AG08395 (cell line): ENCODE measurements around the gene GRAMD2B.
A peak's percentile ranks its signal among the peaks of the same experiment; 100 is the strongest.
"Not testable (repeated sequence)": the region's sequence is repeated elsewhere in the genome, so short reads cannot be mapped to it uniquely, and the experiment has no call there.

Experiments
- DNase-seq: peaks from one replicate; pipeline ENCODE4 v3.0.0; 2012; ENCODE audit warnings: mixed read lengths, low spot score

GRAMD2B gene

GRCh38 chr5:126413856-126414255 is 9.4 kb upstream of the GRAMD2B start:
- DNase-seq = no peak

- peak; percentile 70 for DNase-seq
Measured at GRCh38 chr5:126414874-126415502, 8.2 kb upstream of the GRAMD2B start.

- DNase-seq = no peak
Measured at GRCh38 chr5:126415789-126416188, 7.4 kb upstream of the GRAMD2B start.

- no peak for DNase-seq
Measured at GRCh38 chr5:126416266-126416925, 6.8 kb upstream of the GRAMD2B start.

- DNase-seq = no peak
Measured at GRCh38 chr5:126417178-126417577, 6.0 kb upstream of the GRAMD2B start.

- no peak for DNase-seq
Measured at GRCh38 chr5:126419102-126419501, 4.1 kb upstream of the GRAMD2B start.

GRCh38 chr5:126428421-126428820 is 5.2 kb downstream of the GRAMD2B start:
- DNase-seq = no peak

GRCh38 chr5:126430631-126431030 is 7.4 kb downstream of the GRAMD2B start:
- no peak for DNase-seq

- peak; percentile 42 for DNase-seq
Measured at GRCh38 chr5:126433701-126434100, 10.5 kb downstream of the GRAMD2B start.

GRCh38 chr5:126435261-126435660 is 12.1 kb downstream of the GRAMD2B start:
- DNase-seq = no peak

- DNase-seq = no peak
Measured at GRCh38 chr5:126435714-126436113, 12.5 kb downstream of the GRAMD2B start.

- no peak for DNase-seq
Measured at GRCh38 chr5:126437721-126438120, 14.5 kb downstream of the GRAMD2B start.

GRCh38 chr5:126438267-126438666 is 15.1 kb downstream of the GRAMD2B start:
- DNase-seq = no peak

GRCh38 chr5:126438868-126439267 is 15.7 kb downstream of the GRAMD2B start:
- peak; percentile 38 for DNase-seq

GRCh38 chr5:126439724-126440123 is 16.5 kb downstream of the GRAMD2B start:
- not testable (repeated sequence) for DNase-seq

GRCh38 chr5:126441230-126441629 is 18.0 kb downstream of the GRAMD2B start:
- DNase-seq = no peak

GRCh38 chr5:126443374-126443851 is 20.2 kb downstream of the GRAMD2B start:
- DNase-seq = no peak

GRCh38 chr5:126444137-126444536 is 20.9 kb downstream of the GRAMD2B start:
- DNase-seq = no peak

- DNase-seq = no peak
Measured at GRCh38 chr5:126445502-126446174, 22.4 kb downstream of the GRAMD2B start.

- DNase-seq = peak; percentile 70
Measured at GRCh38 chr5:126446498-126447224, 23.5 kb downstream of the GRAMD2B start.

GRCh38 chr5:126448720-126449119 is 25.5 kb downstream of the GRAMD2B start:
- no peak for DNase-seq

- DNase-seq = peak; percentile 45
Measured at GRCh38 chr5:126449751-126450271, 26.6 kb downstream of the GRAMD2B start.
